ENCODE data around the gene PAFAH1B1.

The PAFAH1B1 gene

GRCh38 chr17:2592971-2593820 is at the start of gene PAFAH1B1 (continued):
- TF ChIP-seq ZNF398 (tag by site-specific recombination; IDR thresholded peaks at IDR 0.05) (peak; percentile 96), TRIM28 (IDR thresholded peaks at IDR 0.05; ENCODE audit: borderline replicate concordance, low read length) (0 out of 2 replicates have a peak, but pooled peaks have one; percentile 44), ZNF19 (tag by site-specific recombination; IDR thresholded peaks at IDR 0.05; ENCODE audit: low read depth) (no peak), SP3 (tag by site-specific recombination; IDR thresholded peaks at IDR 0.05) (peak; percentile 84), ZNF571 (tag by site-specific recombination; IDR thresholded peaks at IDR 0.05) (no peak), ZNF366 (tag by site-specific recombination; conservative IDR thresholded peaks at IDR 0.05) (0 out of 2 replicates have a peak, but pooled peaks have one; percentile 13), BCL11A (tag by site-specific recombination; IDR thresholded peaks at IDR 0.05; ENCODE audit: low read depth) (no peak), ZNF555 (tag by site-specific recombination; conservative IDR thresholded peaks at IDR 0.05) (no peak), ZNF704 (tag by site-specific recombination; IDR thresholded peaks at IDR 0.05) (no peak), ZNF529 (tag by site-specific recombination; IDR thresholded peaks at IDR 0.05; ENCODE audit: insufficient replicate concordance) (no peak), ZNF521 (tag by site-specific recombination; IDR thresholded peaks at IDR 0.05) (no peak), ZSCAN4 (tag by site-specific recombination; IDR thresholded peaks at IDR 0.05) (no peak), ZSCAN30 (tag by site-specific recombination; IDR thresholded peaks at IDR 0.05) (0 out of 2 replicates have a peak, but pooled peaks have one; percentile 9), ELK4 (IDR thresholded peaks at IDR 0.05; ENCODE audit: borderline replicate concordance, low read depth, low read length) (no peak), ZSCAN18 (tag by site-specific recombination; IDR thresholded peaks at IDR 0.05) (no peak), ZNF138 (tag by site-specific recombination; IDR thresholded peaks at IDR 0.05; ENCODE audit: borderline replicate concordance) (no peak), ZBTB21 (tag by site-specific recombination; IDR thresholded peaks at IDR 0.05) (0 out of 2 replicates have a peak, but pooled peaks have one; percentile 50), ZNF624 (tag by site-specific recombination; IDR thresholded peaks at IDR 0.05) (no peak), ZNF140 (tag by site-specific recombination; IDR thresholded peaks at IDR 0.05) (no peak), ZNF23 (tag by site-specific recombination; IDR thresholded peaks at IDR 0.05; ENCODE audit: borderline replicate concordance) (no peak), ZNF76 (tag by site-specific recombination; IDR thresholded peaks at IDR 0.05; ENCODE audit: borderline replicate concordance, low read depth) (no peak; the same call in 1 of the 2 replicates), ZNF175 (tag by site-specific recombination; IDR thresholded peaks at IDR 0.05) (no peak), ZNF654 (tag by site-specific recombination; IDR thresholded peaks at IDR 0.05; ENCODE audit: low read depth) (no peak), ZNF623 (tag by site-specific recombination; IDR thresholded peaks at IDR 0.05) (no peak; the same call in 1 of the 2 replicates), ZNF792 (tag by site-specific recombination; IDR thresholded peaks at IDR 0.05) (no peak)
- TF ChIP-seq, protein P1, sequence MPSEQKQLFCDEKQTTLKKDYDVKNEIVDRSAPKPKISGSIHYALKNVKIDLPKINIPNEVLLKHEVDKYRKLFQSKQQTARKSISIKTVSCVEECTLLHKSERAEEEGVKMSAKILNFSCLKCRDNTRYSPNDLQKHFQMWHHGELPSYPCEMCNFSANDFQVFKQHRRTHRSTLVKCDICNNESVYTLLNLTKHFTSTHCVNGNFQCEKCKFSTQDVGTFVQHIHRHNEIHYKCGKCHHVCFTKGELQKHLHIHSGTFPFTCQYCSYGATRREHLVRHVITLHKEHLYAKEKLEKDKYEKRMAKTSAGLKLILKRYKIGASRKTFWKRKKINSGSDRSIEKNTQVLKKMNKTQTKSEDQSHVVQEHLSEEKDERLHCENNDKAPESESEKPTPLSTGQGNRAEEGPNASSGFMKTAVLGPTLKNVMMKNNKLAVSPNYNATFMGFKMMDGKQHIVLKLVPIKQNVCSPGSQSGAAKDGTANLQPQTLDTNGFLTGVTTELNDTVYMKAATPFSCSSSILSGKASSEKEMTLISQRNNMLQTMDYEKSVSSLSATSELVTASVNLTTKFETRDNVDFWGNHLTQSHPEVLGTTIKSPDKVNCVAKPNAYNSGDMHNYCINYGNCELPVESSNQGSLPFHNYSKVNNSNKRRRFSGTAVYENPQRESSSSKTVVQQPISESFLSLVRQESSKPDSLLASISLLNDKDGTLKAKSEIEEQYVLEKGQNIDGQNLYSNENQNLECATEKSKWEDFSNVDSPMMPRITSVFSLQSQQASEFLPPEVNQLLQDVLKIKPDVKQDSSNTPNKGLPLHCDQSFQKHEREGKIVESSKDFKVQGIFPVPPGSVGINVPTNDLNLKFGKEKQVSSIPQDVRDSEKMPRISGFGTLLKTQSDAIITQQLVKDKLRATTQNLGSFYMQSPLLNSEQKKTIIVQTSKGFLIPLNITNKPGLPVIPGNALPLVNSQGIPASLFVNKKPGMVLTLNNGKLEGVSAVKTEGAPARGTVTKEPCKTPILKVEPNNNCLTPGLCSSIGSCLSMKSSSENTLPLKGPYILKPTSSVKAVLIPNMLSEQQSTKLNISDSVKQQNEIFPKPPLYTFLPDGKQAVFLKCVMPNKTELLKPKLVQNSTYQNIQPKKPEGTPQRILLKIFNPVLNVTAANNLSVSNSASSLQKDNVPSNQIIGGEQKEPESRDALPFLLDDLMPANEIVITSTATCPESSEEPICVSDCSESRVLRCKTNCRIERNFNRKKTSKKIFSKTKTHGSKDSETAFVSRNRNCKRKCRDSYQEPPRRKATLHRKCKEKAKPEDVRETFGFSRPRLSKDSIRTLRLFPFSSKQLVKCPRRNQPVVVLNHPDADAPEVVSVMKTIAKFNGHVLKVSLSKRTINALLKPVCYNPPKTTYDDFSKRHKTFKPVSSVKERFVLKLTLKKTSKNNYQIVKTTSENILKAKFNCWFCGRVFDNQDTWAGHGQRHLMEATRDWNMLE (tag by site-specific recombination; conservative IDR thresholded peaks at IDR 0.05; ENCODE audit: low read depth), result no peak

All from HEK293 (cell line).